Measurements from ENCODE around the gene ANXA2R.

GRCh38 chr5:43040287-43041098 lies at the start of gene ANXA2R:
- TF ChIP-seq CTCF (IDR thresholded peaks at IDR 0.05) (peak; percentile 70 to 93 (median 87)), POLR2A (IDR thresholded peaks at IDR 0.05) (peak; percentile 10 to 38)

Measured in Peyer's patch (tissue), 4 donors.